ENCODE data around the gene APLP2. TPM values are rescaled to one million over a fixed set of nuclear protein-coding genes. Genes with fewer than 3 reads are reported as not detected.

Gene APLP2
- polyA plus RNA-seq, 4 donors = 230 to 504 (median 454) TPM

- DNase-seq (ENCODE audit: low read depth in 4 of 4, low spot score in 3 of 4) = no peak
Observed at GRCh38 chr11:130054966-130055365, 14.7 kb upstream of the APLP2 start.

- DNase-seq (ENCODE audit: low read depth in 4 of 4, low spot score in 3 of 4) = no peak
Observed at GRCh38 chr11:130055617-130056016, 14.1 kb upstream of the APLP2 start.

GRCh38 chr11:130061017-130061416 lies 8.7 kb upstream of the APLP2 start:
- no peak for DNase-seq (ENCODE audit: low read depth in 4 of 4, low spot score in 3 of 4)

GRCh38 chr11:130062026-130062425 lies 7.7 kb upstream of the APLP2 start:
- no peak for DNase-seq (ENCODE audit: low read depth in 4 of 4, low spot score in 3 of 4)

GRCh38 chr11:130063451-130063850 lies 6.2 kb upstream of the APLP2 start:
- DNase-seq (ENCODE audit: low read depth in 4 of 4, low spot score in 3 of 4) = no peak

GRCh38 chr11:130064596-130064995 lies 5.1 kb upstream of the APLP2 start:
- DNase-seq (ENCODE audit: low read depth in 4 of 4, low spot score in 3 of 4) = no peak

- DNase-seq (ENCODE audit: low read depth in 4 of 4, low spot score in 3 of 4) = no peak
Observed at GRCh38 chr11:130066338-130066737, 3.4 kb upstream of the APLP2 start.

- DNase-seq (ENCODE audit: low read depth in 4 of 4, low spot score in 3 of 4) = peak in 1 of 4 donors; percentile 46
Observed at GRCh38 chr11:130068546-130068985, 1.1 kb upstream of the APLP2 start.

GRCh38 chr11:130068986-130069658 lies 572 bp upstream of the APLP2 start:
- DNase-seq (ENCODE audit: low read depth in 4 of 4, low spot score in 3 of 4) = peak in 1 of 4 donors; percentile 75

GRCh38 chr11:130070109-130070845 lies 583 bp downstream of the APLP2 start:
- peak in 1 of 4 donors; percentile 44 for DNase-seq (ENCODE audit: low read depth in 4 of 4, low spot score in 3 of 4)

GRCh38 chr11:130070846-130071200 lies 1.1 kb downstream of the APLP2 start:
- no peak for DNase-seq (ENCODE audit: low read depth in 4 of 4, low spot score in 3 of 4)

GRCh38 chr11:130071211-130071712 lies 1.6 kb downstream of the APLP2 start:
- DNase-seq (ENCODE audit: low read depth in 4 of 4, low spot score in 3 of 4) = no peak

- DNase-seq (ENCODE audit: low read depth in 4 of 4, low spot score in 3 of 4) = no peak
Observed at GRCh38 chr11:130074736-130075135, 5.0 kb downstream of the APLP2 start.

- no peak for DNase-seq (ENCODE audit: low read depth in 4 of 4, low spot score in 3 of 4)
Observed at GRCh38 chr11:130076778-130077481, 7.2 kb downstream of the APLP2 start.

- DNase-seq (ENCODE audit: low read depth in 4 of 4, low spot score in 3 of 4) = no peak
Observed at GRCh38 chr11:130077671-130078070, 8.0 kb downstream of the APLP2 start.

GRCh38 chr11:130078080-130078479 lies 8.4 kb downstream of the APLP2 start:
- DNase-seq (ENCODE audit: low read depth in 4 of 4, low spot score in 3 of 4) = no peak

GRCh38 chr11:130085671-130086290 lies 16.1 kb downstream of the APLP2 start:
- DNase-seq (ENCODE audit: low read depth in 4 of 4, low spot score in 3 of 4) = no peak

- DNase-seq (ENCODE audit: low read depth in 4 of 4, low spot score in 3 of 4) = no peak
Observed at GRCh38 chr11:130086669-130087068, 17.0 kb downstream of the APLP2 start.

GRCh38 chr11:130087294-130087926 lies 17.7 kb downstream of the APLP2 start:
- DNase-seq (ENCODE audit: low read depth in 4 of 4, low spot score in 3 of 4) = no peak

- no peak for DNase-seq (ENCODE audit: low read depth in 4 of 4, low spot score in 3 of 4)
Observed at GRCh38 chr11:130088217-130088616, 18.5 kb downstream of the APLP2 start.

Data from left renal pelvis (tissue), 4 donors.